D721Med (cell line): ENCODE results near the gene IGFBP2.

Experiments used
- DNase-seq: peaks from one replicate; pipeline ENCODE4 v3.0.0; 2011; ENCODE audit warnings: low spot score; ENCODE audit not compliant: insufficient read length
- FAIRE-seq: peaks from 2 replicates; lab custom pipeline; 2011; peaks lifted over from hg19 to GRCh38; lab: Jason Lieb, UNC
- CTCF ChIP-seq: IDR thresholded peaks from 2 replicates; pipeline ENCODE4 v1.5.1; 2012; ENCODE audit warnings: mild to moderate bottlenecking, control low read depth; ENCODE audit not compliant: insufficient read depth; ENCODE audit errors: missing control alignments

The IGFBP2 gene

GRCh38 chr2:216603010-216603883 is 30.0 kb upstream of the IGFBP2 start:
- no peak for DNase-seq
- FAIRE-seq, result no peak
- TF ChIP-seq CTCF, result no peak

GRCh38 chr2:216603884-216604245 is 29.4 kb upstream of the IGFBP2 start:
- DNase-seq (no peak), FAIRE-seq (no peak)
- no peak for TF ChIP-seq CTCF

- FAIRE-seq (no peak), DNase-seq (no peak)
- no peak for TF ChIP-seq CTCF
Observed at GRCh38 chr2:216604458-216604857, 28.8 kb upstream of the IGFBP2 start.

GRCh38 chr2:216606551-216607276 is 26.5 kb upstream of the IGFBP2 start:
- DNase-seq, result no peak
- no peak for FAIRE-seq
- no peak for TF ChIP-seq CTCF

- no peak for TF ChIP-seq CTCF
- DNase-seq, result no peak
- FAIRE-seq, result no peak
Observed at GRCh38 chr2:216607277-216607560, 26.0 kb upstream of the IGFBP2 start.

- no peak for DNase-seq
- no peak for TF ChIP-seq CTCF
- FAIRE-seq, result no peak
Observed at GRCh38 chr2:216608525-216608924, 24.7 kb upstream of the IGFBP2 start.
